Ureter (tissue), 1 donor: Measurements from ENCODE around the gene PHACTR3. TPM values are rescaled to one million over a fixed set of nuclear protein-coding genes. Genes with fewer than 3 reads are reported as not detected.
A peak's percentile ranks its signal among the peaks of the same experiment; 100 is the strongest.
"Not testable (repeated sequence)": the region's sequence is repeated elsewhere in the genome, so short reads cannot be mapped to it uniquely, and the experiment has no call there.

Experiments
- DNase-seq: peaks from one replicate; pipeline ENCODE4 v3.0.0-alpha.2; 2020; ENCODE audit warnings: low spot score
- total RNA-seq: library from RNA; stranded (reverse); gene quantifications from one replicate; pipeline ENCODE4 v1.2.4, GENCODE V29; 2023
- donor health status: DM: yes; HTN: yes; CAD: no.

Gene PHACTR3
- total RNA-seq: 0.60 TPM

DNA sequence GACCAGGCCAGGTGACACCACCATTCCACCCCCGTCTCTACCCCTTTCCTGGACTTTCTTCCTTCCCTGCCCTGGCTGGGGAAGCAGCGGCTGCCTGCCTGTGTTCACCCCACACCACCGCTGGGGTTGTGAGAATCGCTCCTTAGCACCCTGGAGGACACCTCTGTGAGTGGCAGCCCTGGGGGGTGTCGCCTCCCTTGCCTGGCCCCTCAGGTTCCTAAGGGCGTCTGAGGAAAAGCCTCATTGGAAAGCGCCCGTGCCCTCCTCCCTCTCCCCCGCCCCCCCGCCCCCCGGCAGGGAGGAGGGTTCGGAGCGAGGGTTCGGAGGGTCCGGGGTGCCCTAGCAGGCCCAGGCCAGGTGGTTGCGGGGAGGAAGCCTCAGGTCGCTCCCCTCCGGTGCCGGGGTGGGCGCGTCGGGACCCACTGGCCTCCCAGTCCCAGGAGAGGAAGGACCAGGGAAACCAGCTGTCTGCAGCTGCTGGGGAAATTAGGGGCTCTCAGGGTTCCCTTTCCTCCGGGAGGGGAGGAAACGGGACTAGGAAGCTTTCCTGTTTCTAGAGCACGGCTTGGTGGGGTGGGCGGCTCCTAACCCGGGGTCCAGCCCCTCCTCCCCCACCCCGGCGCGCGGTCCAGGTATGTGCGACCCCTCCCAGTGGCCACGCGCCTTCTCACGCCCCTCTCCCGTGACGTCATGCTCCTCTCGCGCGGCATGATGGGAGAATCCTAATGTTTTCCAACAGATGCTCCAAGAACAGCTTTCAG is at the start of gene PHACTR3:
Gene PHACTR3, plus strand, starts transcription at position 760 of the 761 bp plus-strand sequence. CDS start 475 bp downstream, outside the sequence.
- no peak for DNase-seq

DNA sequence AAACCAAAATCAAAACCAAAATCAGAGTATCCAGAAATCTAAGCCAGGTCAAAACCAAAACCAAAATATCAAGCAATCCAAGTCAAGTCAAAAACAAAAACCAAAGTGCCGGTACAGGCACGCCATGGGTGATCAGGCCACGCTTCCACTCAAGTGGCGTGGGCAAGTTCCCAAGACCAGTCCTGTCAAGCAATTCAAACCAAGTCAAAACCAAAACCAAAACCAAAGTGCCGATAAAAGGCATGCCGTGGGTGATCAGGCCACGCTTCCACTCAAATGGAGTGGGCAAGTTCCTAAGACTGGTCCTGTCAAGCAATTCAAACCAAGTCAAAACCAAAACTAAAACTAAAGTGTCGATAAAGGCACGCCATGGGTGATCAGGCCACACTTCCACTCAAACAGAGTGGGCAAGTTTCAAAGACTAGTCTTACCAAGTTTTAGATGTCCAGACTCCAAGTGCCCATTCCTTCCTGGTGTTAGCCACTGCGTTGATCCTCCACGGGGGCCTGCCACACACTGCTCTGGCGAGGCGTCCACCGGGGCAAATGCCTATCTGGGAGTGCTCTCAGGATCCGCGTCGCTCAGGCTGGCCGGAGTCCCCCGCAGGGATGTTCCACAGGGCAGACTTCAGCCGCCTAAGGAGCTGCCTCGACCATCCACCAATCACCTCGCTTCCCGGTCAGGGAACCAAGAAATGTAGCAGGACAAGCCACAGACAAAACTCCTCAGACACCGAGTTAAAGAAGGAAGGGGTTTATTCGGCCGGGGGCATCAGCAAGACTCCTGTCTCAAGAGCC is 46.4 kb upstream of the PHACTR3 start:
- not testable (repeated sequence) for DNase-seq

DNA sequence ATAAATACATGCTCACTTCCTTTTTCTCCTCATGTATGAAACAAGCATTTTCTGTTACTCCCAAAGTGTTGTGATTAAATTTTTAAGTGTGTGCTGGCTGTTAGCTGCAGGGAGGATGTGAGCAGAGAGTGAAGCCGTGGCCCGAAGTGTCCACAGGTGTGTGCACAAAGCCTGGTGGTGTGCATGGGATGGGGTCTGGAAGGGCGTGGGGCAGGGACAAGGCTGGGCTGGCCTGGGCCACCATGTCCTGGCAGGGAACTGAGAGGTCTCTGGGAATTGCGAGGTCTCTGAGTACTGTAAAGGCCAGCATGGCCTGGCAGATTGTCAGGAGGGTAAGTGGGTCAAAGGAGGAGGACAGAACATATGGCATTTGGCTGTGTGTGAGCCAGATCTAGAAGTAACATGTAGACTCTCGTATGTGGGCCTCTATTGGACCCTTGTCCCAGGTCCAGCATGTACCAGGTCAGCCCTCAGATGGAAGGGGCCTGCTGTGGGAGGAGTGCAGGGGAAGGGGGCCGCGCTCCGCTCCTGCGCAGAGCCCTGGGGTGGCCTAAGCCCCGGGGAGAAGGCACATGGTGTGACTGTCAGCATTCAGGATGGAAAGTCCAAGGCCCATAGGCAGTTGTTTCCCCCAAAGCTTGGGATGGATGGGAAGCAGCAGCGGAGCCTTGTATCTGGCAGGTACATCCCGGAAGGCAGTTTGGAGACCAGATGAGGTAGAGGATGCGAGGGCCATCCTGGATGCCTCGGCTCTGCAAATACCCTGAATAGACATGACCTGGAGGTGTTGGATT is 45.1 kb upstream of the PHACTR3 start:
- no peak for DNase-seq

DNA sequence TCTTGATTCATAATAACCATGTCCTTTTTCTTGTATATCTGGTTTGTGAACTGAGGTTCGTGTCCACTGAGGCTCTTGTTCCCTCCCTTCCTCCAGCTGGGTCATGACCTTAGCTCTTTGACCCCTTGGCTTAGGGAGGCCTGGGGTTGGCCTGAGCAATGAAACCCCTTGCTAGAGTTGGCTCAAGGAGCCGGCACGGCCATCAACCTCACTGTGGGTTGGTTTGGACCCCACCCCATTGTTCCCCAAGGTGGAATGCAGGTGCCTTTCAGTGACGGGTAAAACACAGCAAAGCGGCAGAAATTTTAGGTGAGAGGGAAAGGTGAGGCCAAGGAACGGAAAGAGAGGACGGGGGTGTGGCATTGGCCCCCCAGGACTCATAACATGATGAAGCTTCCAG is 44.5 kb upstream of the PHACTR3 start:
- DNase-seq: no peak

DNA sequence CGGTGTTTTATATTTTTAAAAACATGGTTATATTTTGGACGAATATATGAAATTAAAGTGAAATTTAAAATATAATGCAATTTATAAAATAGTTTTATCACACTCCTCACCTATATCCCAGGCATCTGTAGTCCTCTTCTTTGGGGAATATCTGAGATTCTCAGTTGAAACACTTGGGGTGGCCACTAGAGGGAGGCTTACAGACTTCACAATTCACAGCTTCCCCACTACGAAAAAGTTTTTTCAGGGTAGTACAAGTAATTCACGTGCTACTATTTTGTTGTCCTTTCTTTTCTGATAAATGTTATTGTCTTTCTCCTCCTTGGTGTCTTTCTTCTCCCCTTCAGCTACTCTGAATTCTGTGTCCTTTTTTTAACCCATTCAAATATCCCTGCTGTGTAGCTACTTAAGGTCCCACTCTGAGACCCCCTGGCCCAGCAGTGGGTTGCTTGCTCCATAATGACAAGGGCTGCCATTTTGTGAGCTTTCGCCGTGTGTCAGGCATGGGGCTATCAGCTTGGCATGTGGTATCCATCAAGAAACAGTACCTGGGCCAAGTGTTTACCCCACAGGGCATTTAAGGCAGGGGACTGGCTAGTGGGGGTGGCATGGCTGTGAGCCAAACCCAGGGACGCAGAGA is 43.6 kb upstream of the PHACTR3 start:
- DNase-seq: no peak

DNA sequence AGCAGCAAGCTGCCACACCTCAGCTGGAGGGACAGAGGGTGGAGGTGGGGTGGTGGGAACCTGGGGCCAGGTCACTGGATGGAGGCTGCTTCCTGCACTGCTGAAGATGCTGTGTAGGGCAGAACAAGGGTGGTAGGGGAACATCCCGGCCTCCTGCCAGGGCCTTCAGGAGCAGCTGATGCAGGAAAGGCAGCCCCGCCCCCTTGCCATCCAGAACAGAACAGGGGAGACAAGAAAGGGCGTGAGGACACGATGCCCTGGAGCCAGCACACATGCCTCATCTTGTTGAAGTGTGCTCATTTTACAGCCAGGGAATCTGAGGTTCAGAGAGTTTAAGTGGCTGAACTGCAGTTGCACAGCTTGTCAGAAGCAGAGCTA is 43.1 kb upstream of the PHACTR3 start:
- DNase-seq: no peak

DNA sequence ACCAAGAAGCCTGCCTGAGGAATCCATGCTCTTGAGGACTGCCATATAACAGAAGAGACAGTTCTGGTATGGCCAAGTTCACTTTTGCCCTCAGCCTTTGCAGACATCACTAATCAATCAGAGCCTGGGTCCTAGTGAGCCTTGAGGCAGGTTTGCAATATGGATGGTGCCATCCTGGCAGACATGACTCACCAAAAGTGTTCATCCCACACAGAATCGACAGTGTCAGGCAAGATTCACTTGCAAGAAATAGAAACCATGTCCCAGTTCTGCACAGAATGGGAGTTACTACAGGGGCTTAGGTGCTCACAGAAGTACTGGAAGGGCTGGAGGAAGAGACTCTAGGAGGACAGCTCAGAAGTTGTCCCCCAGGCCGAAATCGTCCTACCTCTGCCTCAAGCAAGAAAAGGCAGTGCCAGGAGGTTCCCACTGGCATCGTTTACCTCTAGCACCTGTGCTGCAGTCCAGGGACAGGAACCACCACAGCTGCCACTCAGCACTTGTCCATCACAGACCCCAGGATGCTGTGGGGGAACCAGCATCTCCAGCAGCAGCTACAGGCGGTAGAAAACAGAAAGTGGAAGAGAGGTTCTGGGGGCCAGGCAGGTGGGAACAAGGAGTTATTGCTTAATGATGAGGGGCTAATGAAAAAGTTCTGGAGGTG is 42.6 kb upstream of the PHACTR3 start:
- DNase-seq: no peak

DNA sequence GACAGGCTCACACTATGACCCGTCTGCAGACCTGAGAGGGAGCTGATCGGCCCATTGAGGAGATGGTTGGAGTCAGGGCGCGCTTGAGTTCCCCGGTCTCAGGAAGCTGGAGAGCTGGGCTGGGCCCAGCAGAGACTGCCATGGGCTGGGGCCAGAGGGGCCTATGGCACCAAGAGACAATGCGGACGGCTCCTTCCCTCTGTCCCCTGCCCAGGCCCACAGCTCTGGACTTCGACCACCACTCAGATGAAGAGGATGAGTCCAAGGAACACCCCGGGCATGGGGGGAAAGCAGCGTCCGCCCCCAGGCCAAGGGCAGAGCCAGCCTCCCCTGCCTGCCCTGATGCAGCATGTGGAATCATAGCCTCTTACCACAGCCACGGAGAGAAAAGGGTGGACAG is 40.2 kb upstream of the PHACTR3 start:
- DNase-seq: peak; percentile 22

DNA sequence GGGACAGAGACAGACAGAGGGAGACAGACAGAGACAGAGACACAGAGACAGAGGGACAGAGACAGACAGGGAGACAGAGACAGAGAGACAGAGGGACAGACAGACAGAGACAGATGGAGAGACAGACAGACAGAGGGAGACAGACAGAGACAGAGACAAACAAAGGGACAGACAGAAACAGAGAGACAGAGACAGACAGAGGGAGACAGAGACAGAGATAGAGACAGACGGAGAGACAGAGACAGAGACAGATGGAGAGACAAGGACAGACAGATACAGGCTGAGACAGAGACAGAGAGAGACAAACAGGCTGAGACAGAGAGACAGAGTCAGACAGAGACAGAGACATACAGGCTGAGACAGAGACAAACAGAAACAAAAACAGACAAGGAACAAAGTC is 39.4 kb upstream of the PHACTR3 start:
- no peak for DNase-seq

DNA sequence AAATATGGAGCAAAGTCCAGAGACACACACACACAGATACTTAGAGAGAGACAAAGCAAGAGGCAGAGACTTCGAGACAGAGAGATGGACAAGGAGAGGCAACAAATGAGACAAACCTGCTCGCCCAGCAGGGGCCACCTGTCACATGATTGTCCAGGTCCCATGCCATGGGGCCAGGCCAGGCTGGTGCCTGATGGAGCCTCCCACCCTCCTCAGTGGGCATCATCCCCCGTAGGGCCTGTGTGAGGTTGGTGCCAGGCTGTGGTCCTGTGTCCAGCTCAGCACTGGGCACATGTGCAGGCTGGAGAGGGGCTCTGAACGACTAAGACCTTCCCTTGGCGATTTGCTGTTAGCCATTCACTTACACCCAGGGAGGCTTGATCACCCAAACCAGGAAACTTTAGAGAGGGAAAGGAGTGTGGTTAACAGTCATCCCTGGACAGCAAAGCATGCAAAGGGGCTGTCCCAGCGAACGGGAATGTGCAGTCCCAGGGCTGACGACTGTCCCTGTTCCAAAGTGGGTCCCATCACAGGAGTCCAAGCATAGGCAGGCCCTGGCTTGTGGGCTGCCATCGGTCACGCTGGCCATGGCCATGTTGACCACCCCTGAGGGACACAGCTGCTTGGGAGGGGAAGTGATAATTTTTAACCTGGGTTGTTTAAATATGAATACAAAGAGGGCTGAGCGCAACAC is 38.4 kb upstream of the PHACTR3 start:
- DNase-seq: no peak

DNA sequence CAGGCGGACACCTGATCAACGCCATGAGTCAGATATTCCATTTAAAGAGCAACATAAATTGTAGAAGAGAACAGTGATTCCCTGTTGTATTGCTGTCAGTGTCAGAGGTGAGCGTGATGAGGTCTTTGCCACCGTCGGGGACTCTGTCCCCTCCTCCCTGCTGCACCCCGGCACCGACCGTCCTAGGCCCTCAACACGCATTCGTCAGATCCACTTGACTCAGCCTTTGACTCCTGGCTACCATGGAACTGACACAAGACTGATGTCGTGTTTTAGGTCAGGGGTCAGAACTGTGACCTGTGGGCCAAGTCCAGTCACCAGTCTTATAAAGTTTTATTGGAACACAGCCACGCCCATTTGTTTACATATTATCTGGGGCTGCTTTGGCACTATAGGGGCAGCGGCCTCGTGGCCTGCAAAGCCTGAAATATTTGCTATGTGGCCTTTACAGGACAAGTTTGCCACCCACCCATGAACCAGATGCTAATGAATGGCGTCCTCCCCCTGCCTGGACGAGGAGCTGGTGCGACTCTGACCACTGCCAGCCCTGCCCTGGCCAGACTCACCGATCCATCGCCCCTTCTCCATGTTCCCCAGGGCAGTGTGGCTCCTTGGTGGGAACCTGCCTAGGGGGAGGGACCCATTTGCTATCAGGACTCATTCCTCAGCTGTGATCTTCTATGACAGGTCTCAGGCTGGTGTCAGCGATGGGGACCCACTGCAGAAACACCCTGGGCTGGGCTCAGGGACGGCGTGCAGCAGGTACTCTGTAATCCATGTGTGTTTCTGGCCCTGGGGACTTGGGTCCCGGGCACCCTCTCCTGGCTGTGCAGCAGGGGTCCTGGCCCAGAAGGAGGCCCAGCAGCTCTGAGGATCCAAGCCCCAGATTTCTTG is 37.5 kb upstream of the PHACTR3 start:
- DNase-seq: no peak

DNA sequence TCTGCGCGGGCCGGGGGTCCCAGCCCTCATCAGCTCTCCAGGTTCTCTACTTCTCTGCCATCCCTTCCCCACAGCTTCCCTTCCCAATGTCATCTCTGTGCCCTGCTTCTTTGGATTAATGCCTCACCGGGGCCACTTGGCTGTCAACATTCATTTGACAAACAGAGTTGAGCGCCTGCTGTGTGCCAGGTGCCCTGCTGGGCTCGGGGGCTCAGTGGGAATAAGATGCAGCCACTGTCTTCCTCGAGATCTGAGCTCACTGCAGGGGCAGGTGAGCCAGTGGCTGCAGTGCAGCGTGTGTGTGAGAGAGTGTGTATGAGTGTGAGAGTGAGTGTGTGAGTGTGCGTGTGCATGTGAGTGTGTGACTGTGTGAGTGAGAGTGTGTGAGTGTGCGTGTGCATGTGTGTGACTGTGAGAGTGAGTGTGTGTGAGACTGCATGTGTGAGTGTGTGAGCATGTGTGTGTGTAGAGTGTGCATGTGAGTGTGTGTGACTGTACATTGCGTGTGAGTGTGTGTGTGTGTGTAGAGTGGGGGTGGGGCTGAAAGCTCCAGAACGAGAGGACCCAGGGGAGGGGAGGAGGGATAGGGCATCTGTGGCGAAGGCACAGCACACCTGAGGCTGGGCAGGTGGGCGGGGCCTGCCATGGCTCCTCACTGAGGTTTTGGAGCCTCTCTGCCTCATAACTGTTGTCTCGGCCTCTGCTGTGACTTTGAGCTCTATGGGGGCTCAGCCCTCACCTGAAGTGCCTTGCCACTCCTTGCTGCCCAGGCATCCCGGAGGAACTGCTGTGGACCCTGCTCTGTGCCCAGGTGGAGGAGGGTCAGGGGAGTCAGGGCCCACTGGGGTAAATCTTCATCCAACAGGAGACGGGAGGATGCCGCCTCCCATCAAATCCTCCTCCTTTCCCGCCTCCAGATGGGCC is 36.5 kb upstream of the PHACTR3 start:
- no peak for DNase-seq

DNA sequence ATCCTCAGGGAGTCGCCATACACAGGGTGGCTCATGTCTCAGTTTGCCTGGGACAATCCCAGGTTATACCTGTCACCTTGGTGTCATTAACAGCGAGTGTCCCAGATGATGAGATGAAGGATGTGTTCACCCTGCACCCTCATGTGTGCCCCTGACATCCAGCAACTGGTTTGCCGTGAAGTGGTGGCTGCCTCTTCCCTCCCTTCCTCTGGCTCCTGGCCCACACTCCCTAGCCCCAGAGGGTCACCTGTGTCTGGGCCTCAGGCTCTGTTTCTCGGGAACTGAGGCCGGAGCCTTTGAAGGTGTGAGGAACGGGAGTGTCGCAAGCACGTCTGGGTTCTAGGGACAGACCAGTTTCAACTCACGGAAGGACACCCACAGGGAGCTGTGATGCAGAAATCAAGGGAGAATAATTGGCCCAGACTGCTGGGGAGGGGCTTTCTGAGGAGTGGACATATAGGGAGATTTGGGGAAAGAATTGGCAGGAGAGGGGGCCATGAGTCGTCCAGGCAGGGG is 35.8 kb upstream of the PHACTR3 start:
- DNase-seq: no peak

DNA sequence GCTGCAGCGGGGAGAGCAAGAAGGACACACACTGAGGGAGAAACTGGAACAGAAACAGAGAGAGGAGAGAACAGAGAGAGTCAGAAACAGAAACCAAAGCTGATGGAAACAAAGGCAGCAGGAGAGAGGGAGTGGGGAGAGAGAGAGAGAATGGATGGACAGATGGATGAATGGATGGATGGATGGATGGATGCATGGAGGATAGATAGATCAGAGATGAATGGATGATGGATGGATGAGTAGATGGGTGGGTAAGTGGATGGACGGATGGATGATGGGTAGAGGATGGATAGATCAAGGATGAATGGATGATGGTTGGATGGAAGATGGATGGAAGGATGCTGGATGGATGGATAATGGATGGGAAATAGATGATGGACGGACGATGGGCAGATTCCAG is 35.0 kb upstream of the PHACTR3 start:
- no peak for DNase-seq

DNA sequence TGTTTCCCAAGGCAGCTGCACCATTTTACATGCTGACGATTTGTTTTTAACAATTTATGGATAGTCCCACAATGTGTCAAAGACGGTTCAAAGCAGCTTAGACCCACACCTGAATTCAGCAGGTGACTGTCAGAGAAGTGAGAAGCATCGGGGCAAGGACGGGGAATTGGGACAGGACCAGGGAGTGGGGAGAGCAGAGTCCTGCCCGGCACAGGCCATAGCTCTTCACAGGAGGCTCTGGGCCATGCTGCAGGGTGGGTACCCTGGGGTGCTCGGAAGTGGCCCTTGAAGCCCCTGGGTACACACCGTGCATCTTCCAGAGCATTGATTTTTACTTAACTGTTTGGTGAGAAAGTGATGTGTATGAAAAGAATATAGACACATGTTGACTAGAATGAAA is 33.2 kb upstream of the PHACTR3 start:
- DNase-seq: no peak

DNA sequence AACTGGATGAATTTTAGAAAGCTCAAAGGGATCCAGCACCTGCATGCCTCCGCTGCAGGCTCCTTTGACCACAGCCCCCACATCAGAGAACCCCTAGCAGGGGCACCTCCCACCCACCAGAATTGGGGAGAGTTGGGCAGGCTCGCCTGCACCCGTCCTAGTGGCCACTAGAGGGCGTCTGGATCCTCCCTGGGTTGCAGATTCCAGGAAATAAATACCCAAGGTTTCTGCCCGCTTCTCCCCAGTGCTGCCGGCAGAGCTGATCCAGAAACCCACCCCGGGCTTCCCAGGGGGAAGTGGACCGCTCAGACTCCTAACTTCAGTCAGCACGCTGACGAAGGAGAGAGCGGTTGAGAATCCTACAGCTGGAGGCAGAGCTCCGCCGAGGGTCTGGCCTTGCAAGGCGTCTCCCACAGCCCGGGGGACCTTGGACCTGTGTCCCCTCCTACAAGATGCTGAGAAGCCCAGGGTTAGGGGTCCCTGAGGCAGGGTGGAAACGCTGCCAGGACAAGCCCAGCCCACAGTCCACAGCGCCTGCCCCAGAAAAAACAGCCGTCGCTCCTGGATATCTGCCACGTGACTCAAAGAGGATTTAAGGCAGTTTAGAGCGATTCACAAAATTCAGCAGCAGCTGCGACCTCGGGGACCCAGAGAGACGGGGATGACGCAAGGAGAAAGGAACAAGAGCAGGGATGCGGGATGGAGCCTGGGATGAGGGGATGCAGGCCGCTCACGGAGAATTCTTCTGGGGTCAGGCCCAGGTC is 32.6 kb upstream of the PHACTR3 start:
- DNase-seq: peak; percentile 66

DNA sequence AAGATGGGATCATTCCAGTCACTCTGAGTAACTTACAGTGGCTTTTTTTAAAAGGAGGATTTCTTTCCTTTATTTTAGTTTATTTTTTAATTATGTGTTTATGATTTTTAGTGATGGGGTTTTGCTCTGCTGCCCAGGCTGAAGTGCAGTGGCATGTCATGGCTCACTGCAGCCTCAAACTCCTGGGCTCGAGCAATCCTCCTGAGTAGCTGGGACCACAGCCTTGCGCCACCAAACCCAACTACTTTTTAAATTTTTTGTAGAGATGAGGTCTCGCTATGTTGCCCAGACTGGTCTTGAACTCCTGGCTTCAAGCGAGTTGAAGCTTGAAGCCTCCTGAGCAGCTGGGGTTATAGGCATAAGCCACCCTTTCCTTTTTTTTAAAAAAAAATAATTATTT is 31.8 kb upstream of the PHACTR3 start:
- DNase-seq: no peak

DNA sequence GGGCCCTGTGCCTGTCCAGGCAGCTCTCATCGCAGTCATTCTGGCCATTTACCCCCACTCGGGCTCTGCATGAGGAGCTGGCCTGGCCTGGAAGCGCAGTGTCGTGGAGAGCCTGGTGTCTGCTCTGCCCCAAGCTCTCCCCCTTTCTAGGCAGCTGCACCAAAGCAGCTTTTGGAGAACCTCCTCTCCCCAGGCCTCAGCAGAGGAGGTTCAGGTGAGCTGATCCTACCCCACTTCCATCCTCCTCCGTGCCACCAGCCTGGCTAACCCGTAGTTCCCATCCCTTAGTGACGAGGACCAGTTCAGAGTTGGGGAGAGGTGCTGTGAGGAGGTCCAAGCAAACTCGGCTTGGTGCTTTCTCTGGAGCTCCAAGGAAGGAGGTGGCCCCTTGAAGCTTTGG is 30.5 kb upstream of the PHACTR3 start:
- DNase-seq: no peak
